HG03571 (cell line): Measurements from ENCODE around the gene SLC22A8.
"Not testable (repeated sequence)": the region's sequence is repeated elsewhere in the genome, so short reads cannot be mapped to it uniquely, and the experiment has no call there.

Source experiments
- ATAC-seq: cut with Tn5 transposase; IDR thresholded peaks from one replicate; pipeline ENCODE4 v1.9.1; 2021; ENCODE audit not compliant: unreplicated experiment

SLC22A8 gene

GRCh38 chr11:63015521-63016215 lies at the start of gene SLC22A8:
SLC22A8 (minus strand) TSS chr11:63015841; CDS start chr11:63014958, 883 bp downstream.
- ATAC-seq = no peak

GRCh38 chr11:63046203-63046602 lies 30.6 kb upstream of the SLC22A8 start:
- ATAC-seq = not testable (repeated sequence)

GRCh38 chr11:63042596-63042995 lies 27.0 kb upstream of the SLC22A8 start:
- no peak for ATAC-seq

- ATAC-seq = no peak
Observed at GRCh38 chr11:63032457-63032856, 16.8 kb upstream of the SLC22A8 start.

GRCh38 chr11:63023841-63024648 lies 8.4 kb upstream of the SLC22A8 start:
- no peak for ATAC-seq

GRCh38 chr11:63023222-63023814 lies 7.7 kb upstream of the SLC22A8 start:
- no peak for ATAC-seq

GRCh38 chr11:63022441-63022840 lies 6.8 kb upstream of the SLC22A8 start:
- no peak for ATAC-seq

GRCh38 chr11:63020671-63021291 lies 5.1 kb upstream of the SLC22A8 start:
- ATAC-seq = no peak

GRCh38 chr11:63019506-63019905 lies 3.9 kb upstream of the SLC22A8 start:
- no peak for ATAC-seq

- ATAC-seq = no peak
Observed at GRCh38 chr11:63017306-63017974, 1.8 kb upstream of the SLC22A8 start.

GRCh38 chr11:63014408-63015055 lies 1.1 kb downstream of the SLC22A8 start:
- no peak for ATAC-seq

- no peak for ATAC-seq
Observed at GRCh38 chr11:63012839-63013238, 2.8 kb downstream of the SLC22A8 start.

GRCh38 chr11:63012430-63012829 lies 3.2 kb downstream of the SLC22A8 start:
- ATAC-seq = no peak

GRCh38 chr11:63010934-63011439 lies 4.7 kb downstream of the SLC22A8 start:
- no peak for ATAC-seq

GRCh38 chr11:63007920-63008319 lies 7.7 kb downstream of the SLC22A8 start:
- ATAC-seq = no peak

- ATAC-seq = no peak
Observed at GRCh38 chr11:63001456-63001855, 14.2 kb downstream of the SLC22A8 start.

- no peak for ATAC-seq
Observed at GRCh38 chr11:62999649-63000048, 16.0 kb downstream of the SLC22A8 start.

- ATAC-seq = no peak
Observed at GRCh38 chr11:62999156-62999555, 16.5 kb downstream of the SLC22A8 start.

- no peak for ATAC-seq
Observed at GRCh38 chr11:62996271-62996670, 19.4 kb downstream of the SLC22A8 start.

- ATAC-seq = no peak
Observed at GRCh38 chr11:62994775-62995174, 20.9 kb downstream of the SLC22A8 start.
